DMS53 treated with DMSO at 0.1 percent for 48 hours (cell line): ENCODE data around the gene RNF207.

Source experiments
- DNase-seq: peaks from one replicate; lab custom pipeline; 2025; ENCODE audit not compliant: unreplicated experiment; lab: John Stamatoyannopoulos, UW

RNF207 gene

GRCh38 chr1:6265151-6265550, 59.2 kb downstream of the RNF207 start:
- DNase-seq: no peak

DNA sequence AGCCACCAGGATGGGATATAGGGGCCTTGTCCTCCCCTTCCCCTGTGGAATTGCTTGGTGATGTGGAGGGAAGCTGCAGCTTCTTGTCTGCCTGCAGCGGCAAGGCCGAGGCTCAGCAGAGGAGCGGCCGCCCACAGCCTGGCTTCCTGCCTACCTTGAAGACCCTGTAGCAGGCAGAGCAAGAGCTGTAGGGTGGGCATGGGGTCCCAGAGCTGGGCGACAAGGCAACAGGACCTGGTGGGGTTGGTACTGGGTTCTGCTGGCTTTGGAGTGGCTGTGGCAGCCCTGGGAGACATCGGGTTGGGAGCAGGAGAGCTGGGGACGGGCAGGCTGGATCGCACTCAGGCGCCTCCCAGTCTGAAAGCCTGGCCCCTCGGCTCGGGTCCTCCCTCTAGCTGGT, 60.7 kb downstream of the RNF207 start:
- DNase-seq: no peak

GRCh38 chr1:6267686-6268322, 61.9 kb downstream of the RNF207 start:
- no peak for DNase-seq

- DNase-seq: no peak
These were observed 62.5 kb downstream of the RNF207 start for GRCh38 chr1:6268415-6268814.

DNA sequence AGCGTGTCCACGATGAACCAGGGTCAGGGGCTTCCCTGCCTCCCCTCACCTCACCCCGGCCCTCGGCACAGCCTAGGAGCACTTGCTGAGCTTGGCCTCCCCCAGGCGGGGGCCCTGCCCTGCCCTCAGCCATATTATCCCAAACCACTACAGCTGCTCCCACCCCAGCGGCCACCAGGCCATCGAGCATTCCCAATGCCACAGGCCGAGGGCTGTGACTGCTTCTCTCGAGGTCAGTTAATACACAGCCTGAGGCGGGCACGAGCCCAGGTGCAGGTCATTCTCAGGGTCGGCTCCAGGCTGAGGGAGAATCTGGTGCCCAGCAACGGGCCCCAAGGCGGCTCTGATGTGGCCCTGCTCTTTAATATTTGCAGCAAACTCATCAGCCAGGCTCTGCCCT, 63.4 kb downstream of the RNF207 start:
- DNase-seq: no peak

GRCh38 chr1:6269720-6270400, 63.9 kb downstream of the RNF207 start:
- no peak for DNase-seq

GRCh38 chr1:6270401-6270800, 64.5 kb downstream of the RNF207 start:
- no peak for DNase-seq
